NCI-H1436 (cell line): ENCODE results near the gene SVEP1.
"Not testable (repeated sequence)": the region's sequence is repeated elsewhere in the genome, so short reads cannot be mapped to it uniquely, and the experiment has no call there.

ENCODE experiments used
- DNase-seq: peaks from one replicate; lab custom pipeline; 2025; lab: John Stamatoyannopoulos, UW

Gene SVEP1

GRCh38 chr9:110358992-110359391, 220.5 kb downstream of the SVEP1 start:
- DNase-seq, result not testable (repeated sequence)

- DNase-seq, result no peak
These were observed 222.0 kb downstream of the SVEP1 start for GRCh38 chr9:110357505-110357904.

DNA sequence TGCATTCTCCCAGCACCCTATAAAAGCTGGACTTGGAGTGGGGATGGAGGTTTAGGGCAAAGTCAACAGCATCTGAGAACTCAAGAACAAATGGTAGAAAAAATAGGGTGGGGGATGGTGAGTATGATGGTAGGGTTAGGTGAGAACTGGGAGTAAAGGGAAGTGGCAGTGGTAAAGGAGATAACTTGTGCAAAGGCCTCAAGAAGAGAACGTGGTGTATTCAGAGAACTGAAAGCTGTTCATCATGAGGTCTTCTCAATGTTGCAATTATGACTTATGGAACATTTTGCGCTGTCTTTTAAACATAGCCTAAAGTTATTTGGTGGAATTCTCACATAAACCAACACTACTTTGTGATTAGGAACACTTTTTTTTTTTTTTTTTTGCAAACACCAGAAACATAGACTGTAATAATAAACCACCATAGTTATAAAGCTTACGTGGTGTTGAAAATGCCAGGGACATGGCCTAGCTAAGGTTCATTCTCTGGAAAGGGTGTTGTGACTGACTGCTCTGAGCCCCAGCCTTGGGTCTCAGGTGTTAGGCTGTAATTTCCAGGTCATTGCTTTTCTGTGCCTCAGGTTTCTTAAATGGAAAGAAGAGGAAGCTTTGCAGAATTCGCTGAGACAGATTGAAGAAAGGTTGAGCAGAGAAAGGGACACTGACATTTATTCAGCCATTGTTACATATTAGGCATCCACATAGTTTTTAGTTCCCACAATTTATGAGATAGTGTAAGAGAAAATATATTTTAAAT, 222.7 kb downstream of the SVEP1 start:
- no peak for DNase-seq

DNA sequence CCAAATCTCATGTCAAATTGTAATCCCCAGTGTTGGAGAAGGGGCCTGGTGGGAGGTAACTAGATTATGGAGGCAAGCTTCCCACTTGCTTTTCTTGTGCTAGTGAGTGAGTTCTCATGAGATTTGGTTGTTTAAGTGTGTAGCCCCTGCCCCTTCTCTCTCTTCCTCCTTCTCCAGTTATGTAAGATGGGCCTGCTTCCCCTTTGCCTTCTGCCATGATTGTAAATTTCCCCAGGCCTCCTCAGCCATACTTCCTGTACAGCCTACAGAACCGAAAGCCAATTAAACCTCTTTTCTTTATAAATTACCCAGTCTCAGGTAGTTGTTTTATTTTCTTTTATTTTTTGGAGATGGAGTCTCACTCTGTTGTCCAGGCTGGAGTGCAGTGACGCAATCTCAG, 223.6 kb downstream of the SVEP1 start:
- DNase-seq, result no peak

DNA sequence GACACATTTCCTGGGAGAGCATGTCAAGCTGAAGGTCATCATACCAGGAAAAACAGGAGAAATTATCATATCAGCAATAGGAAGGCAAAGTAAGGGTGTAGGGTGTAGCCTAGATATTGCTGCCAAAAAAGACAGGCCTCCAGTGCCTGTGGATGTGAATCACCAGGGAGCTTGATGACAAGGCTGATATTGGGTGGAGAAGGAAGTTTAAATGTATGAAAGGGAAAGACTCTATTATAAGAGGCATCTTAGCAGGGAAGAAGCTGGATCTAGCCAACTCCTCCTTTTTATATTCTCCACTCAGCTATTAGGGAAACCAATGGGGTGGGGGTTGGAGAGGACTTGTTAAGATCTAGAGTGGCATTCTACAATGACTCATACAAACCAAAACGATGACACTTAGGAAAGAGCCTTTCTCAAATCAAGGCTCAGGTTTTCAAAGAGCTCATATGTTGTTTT, 228.5 kb downstream of the SVEP1 start:
- DNase-seq, result no peak

DNA sequence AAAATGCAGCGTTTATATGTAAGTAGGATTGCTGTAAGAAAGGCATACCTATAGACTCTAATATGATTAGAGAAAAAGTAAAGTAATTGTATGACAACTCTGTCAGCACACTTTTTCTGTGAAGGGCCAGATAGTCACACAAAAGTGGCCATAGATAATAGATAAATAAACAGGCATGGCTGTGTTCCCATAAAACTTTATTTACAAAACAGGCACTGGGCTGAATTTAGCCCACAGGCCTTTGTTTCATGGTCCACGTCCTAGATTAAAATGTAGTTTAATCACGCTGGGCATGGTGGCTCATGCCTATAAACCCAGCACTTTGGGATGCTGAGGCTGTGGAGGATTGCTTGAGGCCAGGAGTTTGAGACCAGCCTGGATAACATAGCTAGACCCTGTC, 233.2 kb downstream of the SVEP1 start:
- DNase-seq, result no peak

GRCh38 chr9:110344821-110345220, 234.7 kb downstream of the SVEP1 start:
- no peak for DNase-seq

DNA sequence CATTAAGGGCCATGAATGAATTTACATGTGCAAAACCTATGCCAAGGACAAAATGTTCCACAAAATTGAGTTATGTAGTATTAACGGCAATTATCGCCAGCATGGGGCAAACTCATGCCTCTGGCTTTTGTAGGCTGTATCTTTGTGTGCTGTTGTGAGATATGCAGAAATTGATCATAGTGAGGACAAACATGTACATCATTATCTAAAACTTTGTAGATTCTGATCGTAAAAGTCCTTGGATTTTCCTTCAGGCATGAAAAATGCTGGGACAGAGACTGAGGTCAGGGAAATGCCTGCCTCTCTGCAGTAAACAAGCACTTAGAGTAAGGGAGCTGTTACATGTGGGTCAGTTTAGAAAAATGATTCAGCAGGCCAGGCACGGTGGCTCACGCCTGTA, 236.0 kb downstream of the SVEP1 start:
- DNase-seq, result no peak

- DNase-seq, result no peak
These were observed 239.2 kb downstream of the SVEP1 start for GRCh38 chr9:110340306-110340705.

GRCh38 chr9:110338143-110338542, 241.4 kb downstream of the SVEP1 start:
- no peak for DNase-seq

DNA sequence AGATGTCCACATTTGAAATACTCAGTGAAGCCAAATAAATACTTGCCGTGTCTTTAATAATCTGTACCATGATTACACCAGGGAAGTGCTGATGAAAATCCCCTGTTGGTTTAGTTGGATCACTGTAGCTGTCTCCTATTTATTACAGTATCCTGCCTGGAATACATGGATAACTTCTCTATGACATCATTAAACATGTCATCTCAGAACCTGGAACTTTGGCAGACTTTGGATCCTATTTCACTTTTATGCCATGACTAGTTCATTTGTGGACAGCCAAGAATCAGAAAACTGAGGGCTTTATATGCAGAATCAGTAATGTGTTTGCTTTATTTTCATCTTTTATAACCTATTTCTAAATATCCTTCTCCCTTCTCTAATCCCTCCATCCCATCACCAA, 241.8 kb downstream of the SVEP1 start, which contains the start of gene TXNDC8:
Gene TXNDC8 (minus strand): TSS at position 137 of the 400 bp plus-strand sequence.
- DNase-seq, result no peak

DNA sequence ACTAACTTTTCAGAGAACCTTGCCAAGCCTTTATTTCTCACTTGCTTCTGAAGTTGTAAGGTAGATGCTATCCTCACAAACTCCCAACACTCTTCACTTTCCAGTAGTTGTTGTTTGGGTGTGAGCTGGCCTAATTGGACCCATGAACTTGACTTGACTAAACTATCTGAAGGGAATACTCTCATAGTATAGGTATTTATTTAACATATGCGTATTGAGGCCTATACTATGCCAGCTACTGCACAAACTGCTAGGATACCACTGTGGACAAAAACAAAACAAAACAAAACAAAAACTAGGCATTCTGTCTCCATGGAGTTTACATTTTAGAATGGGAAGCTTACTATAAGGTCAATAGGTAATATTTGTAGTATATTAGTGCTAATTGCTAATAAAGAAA, 243.2 kb downstream of the SVEP1 start:
- DNase-seq, result no peak

- no peak for DNase-seq
These were observed 244.7 kb downstream of the SVEP1 start for GRCh38 chr9:110334871-110335270.

DNA sequence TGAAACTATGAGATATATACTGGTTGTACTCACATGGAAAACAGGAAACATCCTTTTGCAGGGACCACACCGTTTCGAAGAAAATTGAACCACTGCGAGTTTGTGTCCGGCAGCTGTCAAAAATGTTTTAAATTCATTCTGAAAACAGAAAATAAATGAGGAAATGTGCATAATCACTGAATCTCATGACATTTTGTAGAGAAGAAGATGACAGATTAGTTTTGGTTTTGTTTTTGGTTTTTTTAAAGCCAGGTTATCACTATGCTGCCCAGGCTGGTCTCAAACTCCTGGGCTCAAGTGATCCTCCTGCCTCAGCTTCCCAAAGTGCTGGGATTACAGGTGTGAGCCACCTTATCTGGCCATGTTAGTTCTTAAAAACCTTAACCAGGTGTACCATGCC, 245.4 kb downstream of the SVEP1 start:
- no peak for DNase-seq

DNA sequence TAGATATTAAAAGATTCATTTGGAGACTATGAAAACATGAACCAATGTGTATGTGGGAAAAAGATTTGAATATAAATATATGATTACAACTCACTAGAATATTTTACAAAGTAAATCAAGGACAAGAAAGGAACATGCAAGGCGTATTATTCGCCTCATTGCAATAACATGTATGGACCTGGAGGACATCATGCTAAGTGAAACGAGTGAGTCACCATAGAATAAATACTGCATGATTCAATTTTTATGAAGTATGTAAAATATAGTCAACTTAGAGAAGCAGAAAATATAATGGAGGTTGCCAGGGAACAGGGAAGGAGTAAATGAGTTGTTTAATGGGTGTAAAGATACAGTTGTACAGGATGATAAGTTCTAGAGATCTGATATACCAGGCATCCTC, 246.8 kb downstream of the SVEP1 start:
- no peak for DNase-seq

- DNase-seq, result no peak
These were observed 248.9 kb downstream of the SVEP1 start for GRCh38 chr9:110330484-110331105.

DNA sequence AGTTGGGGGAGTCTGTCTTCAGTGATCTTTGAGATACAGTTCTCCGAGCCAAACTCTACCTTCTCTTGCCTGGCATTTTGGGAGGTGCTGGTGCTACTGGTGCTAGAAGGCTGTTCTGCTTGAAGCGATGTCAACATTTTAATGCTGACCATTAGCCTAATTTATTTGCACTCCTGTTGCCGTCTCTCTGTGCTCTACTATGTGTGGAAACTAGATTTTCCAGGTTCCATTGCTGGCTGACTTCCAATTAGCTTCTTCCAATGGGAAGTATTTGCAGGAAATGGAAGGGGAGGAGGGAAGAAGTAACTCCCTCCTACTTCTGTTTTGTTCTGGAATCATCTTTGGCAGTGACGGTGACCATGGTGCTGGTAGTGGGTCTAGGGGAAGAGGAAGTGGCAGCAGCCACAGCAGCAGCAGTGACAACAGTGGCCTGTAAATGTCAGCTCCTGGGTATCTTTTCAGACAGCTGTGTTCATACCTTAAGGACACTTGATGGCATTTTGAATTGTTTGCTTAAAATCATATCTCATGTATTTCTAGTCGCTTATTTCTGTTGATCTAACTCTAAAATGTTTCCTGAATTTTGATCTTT, 249.8 kb downstream of the SVEP1 start:
- DNase-seq, result no peak

GRCh38 chr9:110328763-110329162, 250.8 kb downstream of the SVEP1 start:
- DNase-seq, result no peak

DNA sequence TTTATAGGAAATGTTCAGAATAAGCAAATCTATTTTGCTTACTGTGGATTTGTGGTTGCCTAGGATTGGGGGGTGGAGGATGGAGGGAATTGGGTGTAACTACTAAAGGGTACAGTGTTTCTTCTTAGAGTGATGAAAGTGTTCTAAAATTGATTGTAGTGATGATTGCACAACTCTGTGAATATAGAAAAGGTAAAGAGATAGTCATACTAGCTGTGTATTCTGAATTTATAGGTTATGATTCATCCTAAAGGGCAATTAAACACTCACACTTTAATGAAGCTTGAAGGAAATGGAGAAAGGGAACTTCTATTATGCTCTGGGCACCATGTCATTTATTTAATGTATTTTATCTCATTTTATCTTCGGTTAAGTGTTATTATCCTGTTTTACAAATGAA, 251.8 kb downstream of the SVEP1 start:
- DNase-seq, result no peak

DNA sequence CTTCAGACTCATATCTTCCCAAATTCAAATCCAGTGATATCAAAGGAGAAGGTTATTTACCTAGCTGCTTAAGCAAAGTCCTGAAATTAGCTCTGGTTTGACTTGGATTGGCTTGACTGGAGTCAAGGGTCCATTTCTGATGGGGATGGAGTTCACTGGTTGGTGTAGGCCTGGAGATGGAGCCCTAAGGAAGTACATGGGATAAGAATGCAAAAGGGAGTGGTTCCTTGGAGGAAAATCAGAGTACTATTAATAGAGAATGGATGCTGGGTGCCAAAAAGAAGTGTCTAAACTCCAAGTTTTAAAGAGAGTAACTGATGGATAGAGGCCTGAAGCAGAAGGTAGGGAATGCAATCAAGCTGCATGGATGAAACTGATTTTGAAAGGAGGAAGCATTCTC, 255.7 kb downstream of the SVEP1 start:
- no peak for DNase-seq

DNA sequence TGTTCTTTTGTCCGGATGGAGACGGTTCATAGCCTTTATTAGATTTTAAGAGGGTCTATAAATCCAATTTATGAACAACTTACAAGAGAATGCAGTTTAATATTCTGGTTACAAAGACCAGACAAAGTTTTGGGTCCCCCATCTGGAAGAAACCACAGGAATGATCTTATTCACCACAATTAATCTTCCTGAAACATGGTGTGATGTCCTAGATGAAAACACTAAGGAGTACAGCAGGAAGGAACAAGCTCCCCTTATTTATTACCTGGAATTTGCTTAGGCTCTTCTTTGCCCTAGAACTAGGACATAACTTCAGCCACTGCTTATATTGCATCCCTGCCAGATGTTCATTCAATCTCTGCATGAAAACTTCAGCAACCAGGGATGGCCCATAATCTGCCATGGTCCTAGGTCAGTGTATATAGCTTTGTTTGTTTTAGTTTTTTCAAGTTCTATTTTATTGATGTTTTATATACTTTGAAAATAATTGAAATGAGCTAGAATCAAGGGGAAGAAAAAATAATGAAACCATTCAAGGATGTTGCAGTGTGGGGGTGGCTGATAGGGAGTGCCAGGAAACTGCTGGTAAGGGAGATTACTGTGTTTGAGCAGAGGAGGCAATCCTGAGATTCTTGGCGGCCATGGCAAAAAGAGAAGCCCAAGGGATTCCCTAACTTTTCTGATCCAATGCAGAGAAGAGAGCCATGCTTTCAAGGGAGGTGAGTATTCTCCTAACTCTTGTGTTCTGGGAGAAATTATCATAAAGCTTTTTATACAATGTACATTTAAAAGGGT, 258.7 kb downstream of the SVEP1 start:
- DNase-seq, result no peak

GRCh38 chr9:110319781-110320492, 259.6 kb downstream of the SVEP1 start:
- no peak for DNase-seq
